Activated gamma-delta T cell (primary cell): ENCODE measurements around the gene GGA1.

Source experiments
- DNase-seq: peaks from one replicate; lab custom pipeline; 2025; lab: John Stamatoyannopoulos, UW

GGA1 gene

DNA sequence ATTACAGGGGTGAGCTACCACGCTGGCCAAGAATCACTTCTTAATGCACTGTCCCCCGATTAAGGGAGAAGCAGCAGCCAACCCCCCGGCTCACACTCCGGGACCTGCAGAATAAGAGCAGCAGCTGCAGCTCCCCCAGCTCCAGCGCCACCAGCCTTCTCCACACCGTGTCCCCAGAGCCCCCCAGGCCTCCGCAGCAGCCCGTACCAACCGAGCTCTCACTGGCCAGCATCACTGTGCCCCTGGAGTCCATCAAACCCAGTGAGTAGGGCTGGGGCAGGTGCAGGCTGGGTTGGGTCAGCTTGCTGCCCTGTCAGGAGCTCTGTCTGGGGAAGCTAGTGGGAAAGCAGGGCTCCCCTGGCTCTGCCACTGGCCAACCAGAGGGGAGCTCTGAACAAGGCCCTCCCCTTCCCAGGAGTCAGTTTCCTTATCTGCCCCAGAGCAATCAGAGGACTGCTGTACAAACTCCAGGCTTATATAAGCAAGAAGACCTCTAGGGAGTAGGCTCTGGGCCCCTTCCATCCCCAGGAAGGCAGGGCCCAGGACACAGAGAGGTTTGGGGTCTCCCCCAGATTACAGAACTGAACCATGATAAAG is 22.3 kb downstream of the GGA1 start:
- DNase-seq, result no peak

DNA sequence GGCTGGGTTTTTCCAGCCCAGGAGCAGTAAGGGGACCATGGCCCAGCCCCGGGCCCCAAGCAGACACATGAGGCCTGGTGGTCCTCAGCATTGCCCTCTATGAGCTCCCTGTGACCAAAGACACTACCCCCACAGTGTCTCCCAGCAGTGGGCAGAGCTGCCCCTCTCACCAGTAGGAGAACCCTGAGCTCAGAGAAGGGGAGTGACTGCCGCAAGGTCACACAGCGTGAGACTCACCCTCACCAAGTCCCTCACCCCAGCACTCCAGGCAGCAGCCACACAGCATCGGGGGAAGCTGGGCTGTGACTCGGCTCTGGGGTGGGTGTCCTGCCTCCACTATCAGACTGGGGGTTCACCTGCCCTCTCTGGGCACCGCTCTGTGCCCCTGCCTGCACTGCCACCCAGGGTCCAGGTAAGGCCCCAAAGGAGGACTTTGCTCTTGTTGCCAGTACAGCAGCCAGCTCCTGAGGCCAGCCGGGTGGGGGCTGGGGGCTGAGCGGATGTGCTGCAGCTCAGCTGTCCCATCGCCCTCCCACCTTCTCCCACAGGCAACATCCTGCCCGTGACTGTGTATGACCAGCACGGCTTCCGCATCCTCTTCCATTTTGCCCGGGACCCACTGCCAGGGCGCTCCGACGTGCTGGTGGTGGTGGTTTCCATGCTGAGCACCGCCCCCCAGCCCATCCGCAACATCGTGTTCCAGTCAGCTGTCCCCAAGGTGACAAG is 23.0 kb downstream of the GGA1 start:
- no peak for DNase-seq

DNA sequence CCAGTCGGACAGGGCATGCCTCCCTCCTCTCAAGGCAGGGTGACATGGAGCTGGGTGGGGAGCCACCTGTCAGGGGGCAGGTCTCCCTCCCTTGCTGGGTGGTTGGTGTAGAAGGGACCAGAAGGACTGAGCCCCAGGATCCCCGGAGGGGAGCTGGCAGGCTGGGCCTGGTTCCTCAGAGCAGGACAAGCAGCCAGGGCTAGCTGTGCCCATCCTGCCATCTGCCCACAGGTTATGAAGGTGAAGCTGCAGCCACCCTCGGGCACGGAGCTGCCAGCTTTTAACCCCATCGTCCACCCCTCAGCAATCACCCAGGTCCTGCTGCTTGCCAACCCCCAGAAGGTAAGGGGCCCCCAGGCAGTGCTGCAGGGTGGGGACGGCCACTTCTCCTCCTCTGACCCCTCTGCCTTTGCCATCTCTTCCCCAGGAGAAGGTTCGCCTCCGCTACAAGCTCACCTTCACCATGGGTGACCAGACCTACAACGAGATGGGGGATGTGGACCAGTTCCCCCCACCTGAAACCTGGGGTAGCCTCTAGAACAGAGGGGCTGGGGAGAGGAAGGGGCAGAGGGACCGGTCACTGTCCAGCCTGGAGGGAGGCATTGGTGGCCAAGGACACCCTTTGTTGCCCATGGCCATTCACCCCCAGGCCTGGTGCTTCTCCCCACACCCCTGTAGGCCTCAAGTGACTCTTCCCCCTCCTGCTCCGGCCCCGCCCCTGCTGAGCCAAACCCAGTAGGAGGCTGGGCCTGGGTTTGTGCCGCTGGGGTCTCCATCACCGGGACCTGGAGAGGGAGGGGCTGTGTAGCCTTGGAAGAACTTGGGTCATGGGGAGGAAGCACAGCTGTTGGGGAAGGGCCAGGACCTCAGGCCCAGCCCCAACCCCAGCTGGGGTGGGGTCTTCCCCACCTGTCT is 23.8 kb downstream of the GGA1 start:
- DNase-seq, result no peak

DNA sequence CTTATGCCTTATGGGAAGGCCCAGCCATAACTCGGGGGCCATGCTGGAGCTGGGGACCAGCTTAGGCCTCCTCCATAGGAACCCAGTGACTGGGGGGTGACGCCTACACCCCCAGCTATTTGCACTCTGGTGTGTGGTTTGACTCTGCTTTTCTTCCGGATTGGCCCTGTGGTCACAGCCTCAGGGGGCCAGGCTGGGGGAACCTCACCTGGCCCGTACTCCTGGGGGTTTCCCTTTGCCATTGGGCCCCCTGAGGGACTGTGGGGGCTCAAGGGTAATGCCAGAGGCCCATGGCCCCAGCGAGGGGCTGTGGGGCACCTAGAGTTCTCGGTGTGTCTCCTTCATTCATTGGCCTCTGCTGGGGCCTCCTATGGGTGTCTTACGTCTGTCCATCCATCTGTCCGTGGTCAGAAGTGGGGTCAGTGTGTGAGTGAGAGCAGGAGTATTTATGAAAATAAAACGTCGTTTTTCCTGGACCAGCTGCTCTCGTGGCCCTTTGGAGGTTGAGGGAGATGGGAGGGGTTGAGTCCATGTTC is 24.5 kb downstream of the GGA1 start:
- DNase-seq, result no peak

DNA sequence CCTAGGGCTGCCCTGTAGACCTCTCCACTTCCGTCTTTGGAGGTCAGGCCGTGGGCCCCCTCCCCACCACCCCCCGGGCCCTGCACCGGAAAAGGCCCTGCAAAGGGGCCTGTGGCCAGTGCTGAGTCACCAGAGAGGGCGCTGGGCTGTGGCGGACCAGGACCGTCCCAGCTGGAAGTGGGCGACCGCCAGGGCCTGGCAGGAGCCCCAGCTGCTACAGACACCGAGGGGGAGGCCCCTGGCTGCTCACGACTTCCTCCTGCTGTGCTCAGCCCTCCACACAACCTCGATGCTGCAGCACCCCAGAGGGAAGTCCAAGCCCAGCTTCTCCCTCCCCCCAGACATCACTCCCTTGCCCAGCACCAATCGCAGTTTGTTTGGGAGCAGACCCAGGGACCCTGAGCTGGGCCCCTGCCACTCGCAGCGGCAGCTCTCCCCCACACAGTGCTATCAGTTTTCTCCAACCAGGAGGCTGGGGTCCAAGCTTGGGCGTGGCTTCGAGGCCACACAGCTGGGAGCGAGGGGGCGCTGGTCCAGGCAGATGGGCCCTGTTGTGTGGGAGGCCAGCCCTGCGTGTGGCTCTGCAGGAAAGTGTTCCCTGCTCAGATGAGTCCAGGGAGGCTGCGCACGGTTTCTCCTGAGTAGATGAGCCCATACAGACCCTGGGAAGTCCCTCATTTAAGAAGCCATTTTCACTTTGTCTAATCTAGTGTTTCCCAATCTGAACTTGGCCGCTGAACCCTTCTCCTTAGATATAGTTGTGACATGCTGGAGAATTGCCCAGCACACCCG is 25.2 kb downstream of the GGA1 start:
- peak; percentile 47 for DNase-seq

DNA sequence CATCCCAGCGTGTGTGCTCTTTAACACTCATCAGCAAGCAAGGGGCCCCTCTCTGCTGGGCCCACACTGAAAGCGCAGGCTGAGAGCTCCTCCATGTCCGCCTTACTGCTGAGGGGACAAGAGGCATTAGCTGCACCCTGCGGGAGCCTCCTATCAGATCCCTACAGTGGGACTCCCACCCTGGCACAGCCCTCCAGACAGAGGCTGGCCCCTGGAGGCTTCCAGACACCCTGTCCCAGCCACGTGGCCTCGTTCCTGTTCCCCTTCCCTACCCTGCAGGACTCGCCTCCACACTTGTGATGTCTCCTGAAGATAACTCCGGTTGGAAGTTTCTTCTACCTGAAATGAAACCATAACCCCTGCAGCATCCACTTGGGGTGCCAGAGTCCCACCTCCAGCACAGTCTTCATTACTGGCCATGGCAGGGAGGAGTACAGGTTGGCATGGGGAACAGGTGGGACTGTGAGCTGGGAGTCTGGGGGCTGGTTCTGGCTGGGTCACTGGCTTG is 25.8 kb downstream of the GGA1 start:
- DNase-seq, result no peak

DNA sequence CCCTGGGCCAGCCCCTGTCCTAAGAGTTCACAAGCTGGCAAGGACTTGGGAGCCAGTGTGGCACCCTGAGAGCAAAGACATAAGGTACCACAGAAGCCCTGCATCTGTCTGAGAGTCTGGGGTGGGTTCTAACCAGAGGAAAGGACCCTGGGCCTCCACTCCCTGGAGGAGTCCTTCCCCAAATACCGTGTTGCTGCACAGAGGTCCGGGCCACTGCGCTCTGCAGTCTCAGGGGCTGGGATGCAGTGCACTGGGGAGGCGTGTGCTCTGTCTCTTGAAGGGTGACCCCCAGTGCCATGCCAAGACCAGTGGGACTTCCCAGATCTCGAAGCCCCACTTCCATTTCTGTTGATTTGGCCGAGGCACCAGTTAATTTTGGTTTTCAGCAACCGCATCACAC is 26.5 kb downstream of the GGA1 start:
- no peak for DNase-seq

DNA sequence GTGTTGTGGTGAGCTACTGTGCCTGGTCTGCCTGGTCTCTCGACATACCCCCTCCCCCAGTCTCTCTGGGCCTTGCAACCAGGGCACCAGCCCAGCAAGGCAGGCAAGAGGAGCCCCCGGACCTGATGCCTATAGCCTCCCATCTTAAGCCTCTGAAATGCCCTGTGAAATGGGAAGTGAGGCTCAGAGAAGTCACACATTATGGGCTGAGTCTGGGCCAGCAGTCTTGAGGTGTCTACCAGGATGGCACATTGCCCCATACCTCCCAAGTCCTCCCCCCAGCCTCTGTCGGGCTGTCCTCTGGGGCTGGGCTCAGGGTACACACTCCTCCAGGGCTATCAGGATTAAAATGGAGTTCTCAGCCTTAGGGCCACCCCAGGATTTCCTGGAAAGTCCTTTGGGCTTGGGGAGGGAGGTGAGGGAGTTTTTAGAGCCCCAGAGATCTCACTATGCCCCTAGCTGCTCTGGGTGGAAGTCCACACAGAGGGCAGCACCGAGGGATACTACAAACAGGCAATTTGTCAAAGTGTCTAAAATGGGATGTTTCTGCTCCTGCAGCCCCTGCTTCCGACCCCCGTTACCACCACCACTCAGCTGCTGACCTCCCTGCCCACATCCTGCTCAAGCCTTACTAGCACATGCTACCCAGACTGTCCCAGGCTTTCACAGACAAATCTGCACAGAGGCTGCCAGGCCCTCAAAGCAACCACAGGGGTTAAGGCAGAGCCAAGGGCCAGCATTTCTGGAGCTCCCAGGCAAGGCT is 27.7 kb downstream of the GGA1 start:
- DNase-seq, result no peak

DNA sequence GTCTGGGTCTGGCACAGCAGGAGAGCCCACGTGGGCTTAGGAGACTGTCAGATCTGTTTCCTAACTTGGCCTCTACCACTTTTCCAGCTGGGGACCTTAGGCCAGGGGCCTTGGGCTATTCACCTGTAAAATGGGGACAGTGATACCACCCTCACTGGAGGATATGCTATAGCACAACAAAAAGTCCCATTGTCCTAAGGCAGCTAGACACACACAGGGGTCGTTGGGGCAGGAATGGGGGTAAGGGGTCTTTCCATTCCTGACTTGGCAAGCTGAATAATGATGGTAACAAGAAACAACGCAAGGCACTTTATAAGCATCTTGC is 28.3 kb downstream of the GGA1 start:
- DNase-seq, result no peak

DNA sequence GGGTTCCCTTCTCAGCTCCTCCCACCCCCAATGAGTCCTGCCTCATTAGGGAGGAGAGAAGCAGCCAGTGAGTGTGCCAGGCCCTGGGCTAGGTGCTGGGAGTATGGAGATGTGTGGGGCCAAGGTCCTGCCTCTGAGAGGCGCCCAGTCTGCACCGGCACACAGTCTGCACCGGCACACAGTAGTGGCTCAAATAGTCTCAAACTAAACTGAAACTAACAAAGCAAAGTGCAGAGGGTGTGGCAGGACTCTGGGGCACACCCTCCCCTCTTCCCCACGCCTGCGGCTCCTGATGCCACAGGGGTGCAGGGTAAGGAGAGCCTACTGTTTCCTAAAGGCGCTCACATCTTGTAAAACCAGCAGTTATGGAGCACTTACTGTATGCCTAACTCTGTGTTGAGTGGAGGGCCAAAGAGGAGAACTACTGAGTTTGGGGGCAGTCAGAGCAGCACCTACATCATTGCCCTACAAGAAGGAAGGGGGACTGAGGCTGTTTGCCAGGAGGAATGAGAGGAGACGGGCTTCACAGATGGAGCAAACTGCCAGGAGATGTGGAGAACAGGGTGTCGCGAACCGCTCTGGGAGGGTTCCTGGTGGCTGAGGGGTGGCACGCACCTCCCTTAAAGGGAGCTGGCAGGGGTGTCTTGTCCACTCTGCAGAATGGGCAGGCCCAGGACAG is 29.9 kb downstream of the GGA1 start:
- DNase-seq, result no peak

DNA sequence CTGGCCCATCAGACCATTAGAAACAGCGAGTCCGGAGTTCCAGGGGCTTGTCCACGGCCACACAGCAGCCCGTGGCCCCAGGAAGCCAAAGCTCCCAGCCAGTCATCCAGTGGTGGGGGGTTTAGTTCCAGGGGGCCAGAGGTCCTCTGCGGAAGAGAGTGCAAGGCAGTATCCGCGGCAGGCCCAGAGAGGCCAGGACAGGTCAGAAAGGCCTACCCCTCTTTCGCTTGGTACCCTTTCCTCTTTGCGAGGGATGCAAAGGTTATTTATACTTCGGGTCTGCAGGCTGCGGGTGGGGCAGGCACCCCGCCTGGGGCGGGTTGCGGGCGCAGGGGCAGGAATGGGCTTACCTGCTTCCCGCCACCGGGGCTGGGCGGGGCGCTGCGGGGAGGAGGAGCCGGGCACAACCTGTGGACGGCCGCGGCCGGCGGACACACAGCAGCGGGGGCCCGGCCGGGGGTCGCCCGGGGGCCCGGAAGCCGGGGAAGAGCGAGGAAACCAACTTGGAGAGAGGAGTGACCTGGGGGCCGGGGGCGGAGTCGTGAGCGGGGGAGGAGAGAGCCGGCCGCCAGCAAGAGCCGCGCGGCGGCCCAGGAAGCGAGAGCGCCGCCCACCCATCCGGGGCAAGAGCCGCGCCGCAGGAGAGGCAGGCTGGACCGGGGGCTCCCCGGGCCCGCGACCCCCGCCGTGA is 30.6 kb downstream of the GGA1 start, which contains the start of gene SH3BP1:
SH3BP1 (plus strand) TSS at position 600 of the 691 bp plus-strand sequence. CDS start 119 bp downstream, outside the sequence.
- DNase-seq, result peak; percentile 50

DNA sequence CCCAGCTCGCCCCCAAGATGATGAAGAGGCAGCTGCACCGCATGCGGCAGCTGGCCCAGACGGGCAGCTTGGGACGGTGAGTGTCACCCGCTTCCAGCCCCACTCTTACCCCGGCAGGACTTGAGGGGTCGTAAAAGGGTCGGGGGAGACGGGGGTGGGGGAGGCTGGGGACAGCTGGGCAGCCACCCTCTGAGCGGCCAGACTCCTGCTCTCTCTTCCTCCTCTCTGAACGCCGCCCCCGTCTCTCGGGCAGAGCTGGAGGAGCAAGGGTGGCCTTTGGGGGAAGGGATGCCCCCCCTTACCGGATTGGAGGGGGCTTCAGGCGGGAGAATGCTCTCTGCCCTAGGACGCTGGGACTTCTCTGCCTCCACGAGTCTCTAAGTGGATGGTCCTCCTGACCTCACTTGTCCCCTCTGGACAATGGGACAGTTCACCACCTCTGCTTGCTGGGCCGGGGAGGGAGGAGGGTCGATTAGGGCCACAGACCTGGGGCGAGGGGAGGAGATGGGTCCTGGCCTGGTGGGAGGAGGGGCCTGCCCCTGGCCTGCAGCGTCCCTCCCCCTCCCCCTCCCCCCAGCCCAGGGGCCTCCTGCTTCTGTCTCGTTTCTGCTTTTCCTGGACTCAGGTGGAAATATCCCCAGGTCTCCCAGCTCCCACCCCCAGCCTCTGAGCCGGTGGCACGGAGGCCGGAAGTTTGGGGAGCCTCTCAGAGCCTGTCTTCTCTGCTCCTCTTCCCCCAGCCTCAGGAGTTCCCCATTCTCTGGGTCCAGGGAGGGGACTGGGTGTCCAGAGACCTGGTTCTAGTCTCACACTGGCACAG is 31.3 kb downstream of the GGA1 start:
- no peak for DNase-seq

DNA sequence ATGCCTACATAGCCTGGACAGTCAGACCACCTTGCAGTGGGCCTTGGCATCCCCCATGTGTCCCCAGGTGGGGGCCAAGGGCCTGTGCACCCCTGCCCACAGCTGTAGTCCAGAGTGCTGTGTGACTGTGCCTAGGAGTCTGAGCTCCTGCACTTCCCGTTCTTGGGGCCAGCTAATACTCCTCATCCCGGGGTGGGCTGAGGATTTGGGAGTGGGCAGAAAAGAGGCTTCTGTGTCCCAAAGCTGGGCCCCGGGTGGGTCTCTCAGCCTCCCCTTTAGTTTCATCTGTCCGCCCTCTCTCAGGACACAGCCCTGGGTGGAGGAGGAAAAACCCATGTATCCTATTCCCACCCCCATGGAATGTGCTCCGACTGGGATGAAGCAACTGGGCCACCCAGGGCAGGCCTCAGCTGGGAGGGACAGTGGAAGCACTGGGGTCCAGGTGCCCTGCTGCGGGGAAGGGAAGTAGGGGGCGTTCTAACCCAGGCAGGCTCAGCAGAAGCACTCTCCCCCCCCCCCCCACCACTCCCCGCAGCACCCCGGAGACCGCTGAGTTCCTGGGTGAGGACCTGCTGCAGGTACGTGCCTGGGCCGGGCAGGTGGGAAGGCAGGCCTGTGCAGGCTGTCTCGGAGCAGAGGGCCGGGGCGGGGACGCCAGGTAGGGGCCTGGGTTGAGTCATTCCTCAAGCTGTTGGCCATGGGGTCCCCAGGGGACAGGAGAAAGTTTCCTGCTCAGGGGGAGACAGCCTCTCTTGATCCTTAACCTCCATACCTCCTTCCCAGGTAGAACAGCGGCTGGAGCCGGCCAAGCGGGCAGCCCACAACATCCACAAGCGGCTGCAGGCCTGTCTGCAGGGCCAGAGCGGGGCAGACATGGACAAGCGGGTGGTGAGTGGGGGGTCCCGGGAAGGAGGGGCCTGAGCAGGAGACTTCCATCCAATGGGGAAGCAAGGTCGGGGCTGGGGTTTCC is 32.2 kb downstream of the GGA1 start:
- no peak for DNase-seq

DNA sequence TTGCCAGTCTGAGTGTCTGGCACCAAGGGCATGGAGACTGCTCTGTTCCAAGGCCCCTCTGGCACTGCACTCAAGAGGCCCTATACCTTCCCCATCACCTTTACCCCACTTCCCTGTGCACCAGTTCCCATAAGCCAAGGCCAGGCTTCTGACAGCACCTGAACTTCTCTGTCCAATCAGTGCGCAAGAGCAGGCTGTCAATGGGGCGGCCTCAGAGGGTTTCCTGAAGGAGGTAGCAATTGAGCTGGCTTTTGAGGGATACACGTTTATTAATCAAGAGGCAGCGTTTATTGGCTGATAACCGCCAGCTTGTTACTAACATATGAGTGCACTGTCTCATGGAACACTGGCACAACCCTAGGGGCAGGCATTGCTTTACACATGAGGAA is 32.9 kb downstream of the GGA1 start:
- DNase-seq, result no peak

DNA sequence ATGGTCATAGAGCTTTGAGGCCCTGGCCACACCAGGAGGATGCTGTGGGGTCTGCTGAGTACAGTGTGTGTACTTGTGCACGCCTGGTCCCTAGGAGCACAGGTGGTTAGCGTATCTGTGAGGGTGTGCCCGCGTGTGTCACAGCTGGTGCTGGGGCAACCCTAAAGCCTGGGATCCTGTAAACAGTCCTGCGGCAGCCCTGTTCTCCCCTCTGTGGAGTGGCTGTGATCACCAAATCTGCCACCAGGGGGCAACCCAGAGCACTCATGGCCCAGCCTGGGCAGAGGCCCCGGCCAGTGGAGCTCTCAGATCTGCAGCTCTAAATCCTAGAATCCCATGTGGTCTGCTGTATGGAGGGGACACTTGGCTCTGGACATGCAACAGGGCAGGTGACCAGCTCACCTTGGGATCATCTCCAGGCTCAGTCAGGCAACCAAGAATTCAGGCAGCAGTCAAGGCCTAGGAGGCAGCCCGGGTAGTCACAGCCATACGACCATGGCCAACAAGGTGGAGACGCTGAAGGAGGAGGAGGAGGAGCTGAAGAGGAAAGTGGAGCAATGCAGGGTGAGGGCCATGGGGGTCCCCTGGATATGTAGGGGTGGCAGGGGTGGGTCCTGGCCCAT is 34.7 kb downstream of the GGA1 start:
- DNase-seq, result no peak

DNA sequence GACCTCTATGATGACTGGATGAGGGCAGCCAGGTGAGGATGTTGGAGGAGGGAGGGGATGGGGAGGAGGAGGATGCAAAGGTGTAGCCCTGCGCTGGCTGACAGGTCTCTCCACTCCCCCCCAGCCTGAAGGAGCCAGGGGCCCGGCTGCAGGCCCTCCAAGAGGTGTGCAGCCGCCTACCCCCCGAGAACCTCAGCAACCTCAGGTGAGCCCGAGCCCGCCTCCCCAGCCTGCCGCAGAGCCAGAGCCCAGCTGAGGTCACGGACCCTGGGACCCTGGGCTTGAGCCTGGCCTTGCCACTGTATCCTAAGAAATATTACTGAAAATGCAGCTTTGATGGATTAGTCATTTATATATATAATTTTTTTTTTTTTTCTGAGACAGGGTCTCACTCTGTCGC is 38.7 kb downstream of the GGA1 start:
- no peak for DNase-seq

DNA sequence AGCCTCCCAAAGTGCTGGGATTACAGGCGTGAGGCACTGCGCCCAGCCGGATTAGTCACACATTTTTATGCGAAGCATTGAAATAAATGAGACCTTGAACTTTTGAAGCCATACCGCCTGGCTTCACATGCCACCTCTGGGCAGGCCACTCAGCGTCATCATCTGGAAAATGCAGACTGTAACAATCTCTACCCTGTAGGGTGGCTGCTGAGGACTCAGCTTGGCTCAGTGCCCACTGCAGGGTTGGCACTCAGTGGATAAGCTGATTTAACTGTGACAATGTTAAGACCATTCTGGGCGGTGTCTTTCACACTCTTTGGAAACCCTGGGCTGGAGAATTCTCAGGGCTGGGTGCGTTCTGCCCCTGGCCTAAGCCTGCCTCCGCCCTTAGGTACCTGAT is 39.3 kb downstream of the GGA1 start:
- DNase-seq, result no peak
